Calu3 (cell line): ENCODE measurements around the gene UGGT2. TPM values are rescaled to one million over a fixed set of nuclear protein-coding genes. Genes with fewer than 3 reads are reported as not detected.

Experiments
- BruUV-seq: library from RNA; stranded (reverse); fragments of 400-500 nt; replicated peaks from 2 replicates; lab custom pipeline; 2021; lab: Mats Ljungman, UMichigan
- CTCF ChIA-PET: fragments of 300-600 bp; sonication (Branson Sonifier 250); formaldehyde crosslinking; loops from one replicate; lab custom pipeline; 2022; ENCODE audit warnings: antibody characterized with exemption; lab: Charles Lee
- DNase-seq: peaks from one replicate; pipeline ENCODE4 v3.0.0; 2022
- H3K27ac Mint-ChIP-seq: one replicate; pipeline ENCODE4 v1.8.0; 2022; ENCODE audit warnings: mixed read lengths; ENCODE audit not compliant: unreplicated experiment
- H3K27me3 Mint-ChIP-seq: one replicate; pipeline ENCODE4 v1.8.0; 2022; ENCODE audit warnings: mixed read lengths; ENCODE audit not compliant: unreplicated experiment
- H3K36me3 Mint-ChIP-seq: one replicate; pipeline ENCODE4 v1.8.0; 2022; ENCODE audit warnings: mild to moderate bottlenecking, moderate library complexity, mixed read lengths; ENCODE audit not compliant: insufficient read depth, unreplicated experiment
- H3K4me1 Mint-ChIP-seq: one replicate; pipeline ENCODE4 v1.8.0; 2022; ENCODE audit warnings: mild to moderate bottlenecking, low read depth, mixed read lengths; ENCODE audit not compliant: unreplicated experiment
- H3K4me3 Mint-ChIP-seq: one replicate; pipeline ENCODE4 v1.8.0; 2022; ENCODE audit warnings: mild to moderate bottlenecking, low read depth, moderate library complexity, mixed read lengths; ENCODE audit not compliant: unreplicated experiment
- H3K9me3 Mint-ChIP-seq: one replicate; pipeline ENCODE4 v1.8.0; 2022; ENCODE audit warnings: low read depth, mixed read lengths; ENCODE audit not compliant: unreplicated experiment
- CTCF ChIP-seq: fragments of 200-600 bp; IDR thresholded peaks from one replicate; pipeline ENCODE4 v1.8.0; 2022; ENCODE audit warnings: antibody characterized with exemption; ENCODE audit not compliant: unreplicated experiment
- intact Hi-C: fragments of 100-400 bp; cut with micrococcal nuclease; formaldehyde crosslinking; loops from one replicate; pipeline ENCODE4 v1.10.0; 2022; ENCODE audit not compliant: unreplicated experiment
- total RNA-seq: library from RNA; stranded (reverse); gene quantifications from 2 replicates; pipeline ENCODE4 v1.2.3, GENCODE V29; 2022

The UGGT2 gene
- total RNA-seq, 1 experiment from 2014 or later, result 12.1 TPM

- intact Hi-C loops, result no loop called here
- CTCF ChIA-PET, result no interaction called here
- H3K27me3 Mint-ChIP-seq, result no peaks in the 10 kb centered on the region
- TF ChIP-seq CTCF, result no peak
- no peak overlapping the region for H3K4me3 Mint-ChIP-seq
- H3K9me3 Mint-ChIP-seq, result no peaks in the 10 kb centered on the region
- no peak overlapping the region for H3K27ac Mint-ChIP-seq
- BruUV-seq, result no TSS peak
- H3K4me1 Mint-ChIP-seq, result no peaks in the 10 kb centered on the region
- H3K36me3 Mint-ChIP-seq, result no peaks in the 10 kb centered on the region
- DNase-seq, result no peak
Measured at GRCh38 chr13:95914991-95915501, 138.2 kb downstream of the UGGT2 start.

- no peak for TF ChIP-seq CTCF
- Mint-ChIP-seq H3K27me3 (no peaks in the 10 kb centered on the region), H3K36me3 (no peaks in the 10 kb centered on the region), H3K9me3 (no peaks in the 10 kb centered on the region), H3K27ac (no peak overlapping the region), H3K4me3 (no peak overlapping the region), H3K4me1 (no peaks in the 10 kb centered on the region)
- no peak for DNase-seq
- CTCF ChIA-PET, result no interaction called here
- no TSS peak for BruUV-seq
- intact Hi-C loops, result no loop called here
Measured at GRCh38 chr13:95906999-95907398, 146.2 kb downstream of the UGGT2 start.

- H3K4me1 Mint-ChIP-seq, result no peaks in the 10 kb centered on the region
- no peak for TF ChIP-seq CTCF
- CTCF ChIA-PET, result no interaction called here
- no peak overlapping the region for H3K27ac Mint-ChIP-seq
- no TSS peak for BruUV-seq
- no peaks in the 10 kb centered on the region for H3K9me3 Mint-ChIP-seq
- intact Hi-C loops, result no loop called here
- no peak for DNase-seq
- no peak overlapping the region for H3K4me3 Mint-ChIP-seq
- no peaks in the 10 kb centered on the region for H3K36me3 Mint-ChIP-seq
- no peaks in the 10 kb centered on the region for H3K27me3 Mint-ChIP-seq
Measured at GRCh38 chr13:95903569-95903968, 149.6 kb downstream of the UGGT2 start.

- CTCF ChIA-PET, result no interaction called here
- no peak overlapping the region for H3K27ac Mint-ChIP-seq
- H3K36me3 Mint-ChIP-seq, result no peaks in the 10 kb centered on the region
- DNase-seq, result no peak
- H3K4me1 Mint-ChIP-seq, result no peaks in the 10 kb centered on the region
- intact Hi-C loops, result no loop called here
- BruUV-seq, result no TSS peak
- no peaks in the 10 kb centered on the region for H3K9me3 Mint-ChIP-seq
- no peak for TF ChIP-seq CTCF
- H3K4me3 Mint-ChIP-seq, result no peak overlapping the region
- H3K27me3 Mint-ChIP-seq, result no peaks in the 10 kb centered on the region
Measured at GRCh38 chr13:95902741-95903140, 150.5 kb downstream of the UGGT2 start.
